ENCODE results near the gene RBM45.
"Not testable (repeated sequence)": the region's sequence is repeated elsewhere in the genome, so short reads cannot be mapped to it uniquely, and the experiment has no call there.

The RBM45 gene, protein sequence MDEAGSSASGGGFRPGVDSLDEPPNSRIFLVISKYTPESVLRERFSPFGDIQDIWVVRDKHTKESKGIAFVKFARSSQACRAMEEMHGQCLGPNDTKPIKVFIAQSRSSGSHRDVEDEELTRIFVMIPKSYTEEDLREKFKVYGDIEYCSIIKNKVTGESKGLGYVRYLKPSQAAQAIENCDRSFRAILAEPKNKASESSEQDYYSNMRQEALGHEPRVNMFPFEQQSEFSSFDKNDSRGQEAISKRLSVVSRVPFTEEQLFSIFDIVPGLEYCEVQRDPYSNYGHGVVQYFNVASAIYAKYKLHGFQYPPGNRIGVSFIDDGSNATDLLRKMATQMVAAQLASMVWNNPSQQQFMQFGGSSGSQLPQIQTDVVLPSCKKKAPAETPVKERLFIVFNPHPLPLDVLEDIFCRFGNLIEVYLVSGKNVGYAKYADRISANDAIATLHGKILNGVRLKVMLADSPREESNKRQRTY
- 6.2 to 22.8 (median 12.2) reads per million in 17 experiments for total RNA-seq

DNA sequence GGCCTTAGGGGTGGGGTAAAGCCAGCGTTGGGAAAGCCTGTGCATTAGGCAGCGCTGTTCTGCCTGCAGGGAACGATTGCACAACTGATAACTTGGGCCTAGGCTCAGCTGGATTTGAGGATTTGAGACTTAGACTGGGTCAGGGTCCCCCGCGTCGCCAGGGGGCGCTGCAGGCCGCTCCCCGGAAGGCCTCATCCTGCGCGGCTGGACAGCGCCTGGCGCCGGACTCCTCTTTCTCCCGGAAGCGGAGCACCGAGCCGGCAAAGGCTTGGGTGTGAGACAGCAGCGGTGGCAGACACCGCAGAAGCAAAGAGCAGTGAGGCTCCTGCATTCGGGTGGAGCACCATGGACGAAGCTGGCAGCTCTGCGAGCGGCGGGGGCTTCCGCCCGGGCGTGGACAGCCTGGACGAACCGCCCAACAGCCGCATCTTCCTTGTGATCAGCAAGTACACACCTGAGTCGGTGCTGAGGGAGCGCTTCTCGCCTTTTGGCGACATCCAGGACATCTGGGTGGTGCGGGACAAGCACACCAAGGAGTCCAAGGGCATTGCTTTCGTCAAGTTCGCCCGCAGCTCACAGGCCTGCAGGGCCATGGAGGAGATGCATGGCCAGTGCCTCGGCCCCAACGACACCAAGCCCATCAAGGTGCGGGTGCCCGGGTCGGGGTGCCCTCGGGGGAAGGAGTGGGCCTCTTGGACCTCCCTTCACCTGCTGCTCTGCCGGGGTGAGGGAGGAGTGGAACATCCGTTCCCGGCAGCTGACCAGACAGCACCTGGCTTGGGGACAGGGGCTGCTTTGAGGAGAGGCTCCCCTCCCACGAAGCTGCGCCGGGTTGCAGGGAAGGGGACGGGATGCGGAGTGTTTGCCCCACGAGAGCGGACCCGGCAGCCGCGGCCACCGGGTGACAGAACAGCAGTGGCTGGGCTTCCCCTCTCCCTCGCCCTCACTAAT lies at the start of gene RBM45:
Gene RBM45, plus strand, starts transcription at position 236 of the 951 bp plus-strand sequence. Its CDS starts 110 bp downstream, at position 346.
- peak; percentile 95 to 98 (median 96) for DNase-seq

DNA sequence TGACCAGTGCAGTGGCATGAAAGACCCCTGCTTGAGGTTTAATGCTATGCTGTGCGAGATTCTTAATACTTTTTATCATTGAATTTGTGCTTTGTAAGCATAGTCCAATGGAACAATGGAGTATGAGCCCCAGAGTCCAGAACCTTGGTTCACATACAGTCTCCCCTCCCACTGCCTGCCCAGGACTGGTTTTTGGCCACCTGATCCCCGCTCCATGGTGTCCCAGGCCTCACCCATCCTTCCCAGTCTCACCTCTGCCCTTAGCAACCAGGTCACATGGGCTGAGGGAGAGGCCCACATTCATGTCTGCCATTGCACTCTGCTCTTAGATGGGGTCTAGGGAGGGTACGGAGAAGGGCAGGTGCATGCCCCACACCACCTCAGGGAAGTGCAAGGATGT lies 45.9 kb upstream of the RBM45 start:
- no peak for DNase-seq

DNA sequence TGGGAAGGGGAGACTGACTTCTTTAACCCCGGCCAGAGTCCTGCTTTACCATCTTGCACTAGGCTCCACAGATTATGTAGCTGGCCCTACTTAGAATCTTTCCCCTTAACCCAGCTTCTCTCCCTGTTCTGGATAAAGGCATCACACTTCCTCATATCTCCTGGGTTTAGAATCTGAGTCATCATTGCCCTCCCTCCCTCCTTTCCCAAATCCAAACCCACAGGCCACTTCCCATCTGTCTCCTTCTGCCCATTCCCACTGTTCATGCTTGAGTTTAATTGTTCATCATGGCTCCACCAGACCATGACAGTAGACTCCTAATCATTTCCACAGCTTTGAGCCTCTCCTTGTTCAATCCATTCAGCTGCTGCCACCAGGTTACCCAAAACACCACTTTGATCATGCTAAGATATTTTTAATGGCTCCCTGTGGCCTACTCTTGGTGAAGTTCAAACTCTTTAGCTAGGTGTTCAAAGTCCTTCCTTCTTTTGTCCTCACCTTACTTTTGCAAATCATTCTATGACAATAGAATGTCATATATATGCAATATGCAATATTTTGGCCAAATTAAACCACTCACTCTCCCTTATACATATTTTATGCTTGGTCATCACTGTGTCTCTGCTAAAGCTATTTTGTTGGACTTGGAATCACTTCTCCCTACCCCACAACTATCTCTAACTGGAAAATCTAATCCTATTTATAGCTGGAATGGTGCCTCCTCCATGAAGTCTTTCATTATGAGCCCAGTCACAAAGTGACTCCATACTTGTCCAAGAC lies 45.2 kb upstream of the RBM45 start:
- no peak for DNase-seq

DNA sequence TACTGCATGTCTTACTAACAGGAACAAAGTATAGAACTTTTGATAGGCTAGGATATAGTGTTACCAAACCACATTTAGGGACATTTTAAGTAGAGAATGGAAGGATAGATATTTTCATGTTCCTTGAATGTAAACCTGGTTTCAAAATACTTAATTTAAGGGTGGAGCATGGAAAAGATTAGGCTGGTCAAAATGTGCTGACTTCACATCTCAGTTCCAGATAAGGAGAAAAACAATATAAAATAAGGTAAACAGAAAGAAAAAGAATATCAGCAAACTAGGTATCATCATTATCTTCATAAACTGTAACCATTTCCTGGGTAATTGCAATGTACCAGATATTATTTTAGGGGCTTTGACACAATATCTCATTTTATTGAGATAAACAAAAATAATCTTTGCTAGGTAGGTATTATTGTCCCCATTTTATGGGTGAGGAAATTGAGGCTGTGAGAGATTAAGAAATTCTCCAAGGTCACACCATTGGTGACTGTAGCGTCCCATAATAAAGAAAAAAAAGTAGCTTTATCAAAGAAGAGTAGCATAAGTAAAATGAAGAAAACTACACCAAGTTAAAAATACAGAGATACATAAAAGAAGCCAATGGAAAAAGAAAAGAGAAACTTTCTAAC lies 43.3 kb upstream of the RBM45 start:
- no peak for DNase-seq

DNA sequence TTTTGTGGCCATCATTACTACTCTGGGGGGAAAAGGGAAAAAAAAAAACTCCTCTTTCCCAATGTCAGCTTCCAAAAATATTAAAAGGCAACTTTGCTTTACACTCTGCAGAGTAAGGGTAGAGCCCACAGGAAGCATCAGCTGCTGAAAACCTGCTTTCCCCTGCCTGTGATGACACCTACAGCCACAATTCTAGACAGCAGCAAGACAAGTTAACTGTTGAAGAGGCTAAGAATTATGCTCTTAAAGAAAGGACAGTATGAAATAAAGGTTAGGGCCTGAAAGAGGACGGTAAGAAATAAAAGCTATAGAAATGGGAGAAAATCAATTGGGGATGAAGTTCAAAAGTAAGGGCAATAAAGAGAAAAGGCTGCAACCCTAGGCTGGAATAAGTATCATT lies 42.7 kb upstream of the RBM45 start:
- no peak for DNase-seq

DNA sequence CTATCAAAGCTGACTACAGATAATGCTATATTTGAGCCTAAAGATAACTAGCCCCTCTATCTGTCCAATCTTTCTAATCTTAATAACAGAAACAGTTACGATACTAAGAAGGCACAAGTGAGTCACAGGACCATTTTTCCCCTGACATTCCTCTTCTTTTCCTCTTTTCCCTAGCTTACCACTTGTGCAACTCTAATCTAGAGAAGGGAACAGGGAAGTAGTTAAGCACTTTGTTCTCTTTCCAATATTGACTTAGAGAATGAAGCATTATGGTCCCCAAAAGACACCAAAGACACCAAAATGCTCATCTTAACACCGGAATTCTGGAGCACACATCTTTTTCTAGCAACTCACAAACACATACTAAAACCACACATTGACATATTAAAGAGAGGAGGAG lies 41.4 kb upstream of the RBM45 start:
- DNase-seq = no peak

DNA sequence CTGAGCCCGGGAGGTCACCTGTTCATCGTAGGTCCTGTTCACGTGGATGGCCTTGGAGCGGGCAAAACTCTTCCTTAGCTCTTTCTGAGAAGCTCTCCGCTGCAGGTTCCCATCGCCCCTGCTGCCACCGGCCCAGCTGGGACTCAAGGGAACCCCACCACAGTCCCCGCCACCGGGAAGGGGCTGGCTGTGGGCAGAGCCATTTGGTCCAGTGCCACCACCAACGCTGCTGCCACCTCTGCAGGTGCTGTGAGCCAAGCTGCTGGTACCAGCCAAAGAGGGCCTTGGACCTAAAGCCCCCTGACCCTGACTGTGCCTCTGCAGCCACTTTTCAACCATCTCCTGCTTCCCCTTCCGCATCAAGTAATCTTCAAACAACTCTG lies 40.2 kb upstream of the RBM45 start:
- DNase-seq = no peak

DNA sequence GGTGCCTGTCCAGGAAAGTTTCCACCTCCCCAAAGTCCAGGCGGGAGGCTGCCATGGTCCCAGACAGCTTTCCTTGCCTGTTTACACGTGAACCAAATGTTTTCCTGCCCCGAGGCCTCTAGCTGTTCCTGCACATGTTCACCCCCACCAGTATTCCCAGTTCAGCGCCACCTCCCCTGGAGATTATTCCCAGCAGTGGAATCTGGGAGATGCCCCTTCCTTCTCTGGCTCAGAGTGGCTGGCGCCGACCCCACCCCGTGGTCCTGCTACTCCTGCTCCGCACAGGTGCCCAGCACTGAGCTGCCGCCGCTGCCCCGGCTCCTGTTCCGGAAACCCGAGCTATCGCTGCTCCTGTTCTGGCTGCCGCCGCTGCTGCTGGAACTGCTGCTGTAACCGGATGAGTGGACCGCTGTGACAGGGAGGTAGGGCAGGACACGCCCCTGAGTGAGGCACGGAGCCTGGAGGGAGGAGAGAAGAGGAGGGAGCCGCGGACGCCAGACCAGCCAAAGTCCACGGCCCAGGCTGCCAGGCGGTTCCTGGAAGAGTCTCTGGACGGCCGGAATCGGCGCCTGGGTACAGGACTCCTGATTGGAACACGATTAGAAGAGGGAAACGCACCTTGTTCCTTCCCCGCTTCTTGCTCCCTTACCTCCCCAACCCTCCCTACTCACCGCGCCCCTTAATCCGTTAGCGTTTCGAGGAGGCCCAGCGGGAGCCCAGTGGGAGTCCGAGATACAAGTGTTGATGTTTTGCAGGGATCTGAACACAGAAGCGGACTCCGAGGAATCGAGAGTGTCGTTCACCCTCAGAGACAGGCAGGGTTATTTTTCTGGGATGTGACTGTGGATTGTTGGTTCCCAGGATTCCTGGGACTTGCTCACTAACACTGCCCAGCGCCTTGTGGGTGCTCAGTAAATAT lies 39.6 kb upstream of the RBM45 start, which contains the start of gene PDE11A:
Gene PDE11A, minus strand, starts transcription at position 395 of the 919 bp plus-strand sequence. Its CDS starts 340 bp downstream, at position 55.
- peak; percentile 27 to 62 (median 48) for DNase-seq

DNA sequence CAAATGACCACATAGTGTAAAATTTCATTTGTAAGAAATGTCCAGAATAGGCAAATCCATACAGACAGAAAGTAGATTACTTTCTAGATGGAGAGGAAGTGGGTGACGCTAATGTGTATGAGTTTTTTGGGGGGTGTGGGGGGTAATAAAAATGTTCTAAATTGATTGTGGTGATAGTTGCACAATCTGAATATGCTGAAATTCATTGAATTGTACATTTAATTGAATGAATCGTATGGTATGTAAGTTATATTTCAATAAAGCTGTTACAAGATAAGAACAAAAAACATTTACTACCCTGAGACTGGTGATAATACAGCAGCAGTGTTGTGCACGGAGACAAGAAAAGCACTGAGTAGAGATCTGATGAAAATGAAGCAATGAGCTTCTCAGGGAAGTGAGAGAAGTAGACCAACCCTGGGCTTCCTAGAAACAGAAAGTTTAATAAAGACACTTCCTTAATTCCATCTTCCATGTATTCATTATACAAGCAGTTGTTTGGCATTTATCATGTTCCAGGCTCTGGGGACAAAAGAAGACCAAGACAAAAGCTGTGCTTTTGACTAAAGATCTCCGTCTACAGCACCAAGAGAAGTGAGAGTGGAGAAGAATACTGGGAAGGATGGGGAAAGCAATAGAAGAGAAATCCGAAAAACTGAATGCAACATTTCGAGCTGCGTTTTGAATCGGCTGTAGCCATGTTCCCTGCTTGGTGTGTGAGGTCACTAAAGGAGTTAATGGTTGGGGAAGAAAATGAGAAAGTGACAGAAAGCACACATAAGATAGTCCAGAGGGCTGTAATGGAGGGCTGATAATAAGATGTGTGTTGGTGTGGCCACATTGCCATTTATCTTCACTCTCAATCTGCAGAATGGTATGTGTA lies 37.9 kb upstream of the RBM45 start:
- DNase-seq = peak in 2 of 4 experiments; percentile 3 to 29

DNA sequence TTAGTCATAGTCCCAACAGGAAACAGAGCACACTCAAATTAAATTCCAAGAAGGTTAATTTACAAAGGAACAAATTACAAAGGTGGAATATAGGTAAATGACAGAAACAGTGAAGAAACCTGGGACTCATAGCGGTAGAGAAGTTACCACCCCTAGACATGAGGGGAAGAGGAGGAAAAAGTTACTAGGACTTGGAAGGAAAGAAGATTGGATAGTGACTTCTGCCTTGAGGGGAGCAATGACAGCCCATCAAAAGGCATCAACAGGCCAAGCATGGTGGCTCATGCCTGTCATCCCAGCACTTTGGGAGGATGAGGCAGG lies 37.3 kb upstream of the RBM45 start:
- no peak for DNase-seq

DNA sequence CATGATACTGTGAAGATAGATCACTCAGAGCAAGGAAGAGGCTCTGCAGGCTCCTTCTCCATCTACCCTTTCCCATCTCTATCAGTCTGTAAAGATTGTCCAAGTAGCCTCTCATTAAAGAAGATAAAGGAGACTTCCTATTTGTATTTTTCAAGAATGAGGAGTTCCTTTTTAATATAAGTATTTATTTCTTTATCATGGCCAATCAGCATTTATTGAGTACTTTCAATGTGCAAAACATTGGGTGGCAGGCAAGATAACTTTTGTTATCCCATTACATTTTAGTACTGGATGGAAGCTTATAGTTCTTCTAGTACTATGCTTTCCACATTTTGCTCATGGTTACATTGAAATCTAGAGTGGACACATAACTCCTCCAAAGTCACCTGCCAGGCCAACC lies 36.1 kb upstream of the RBM45 start:
- DNase-seq = no peak

DNA sequence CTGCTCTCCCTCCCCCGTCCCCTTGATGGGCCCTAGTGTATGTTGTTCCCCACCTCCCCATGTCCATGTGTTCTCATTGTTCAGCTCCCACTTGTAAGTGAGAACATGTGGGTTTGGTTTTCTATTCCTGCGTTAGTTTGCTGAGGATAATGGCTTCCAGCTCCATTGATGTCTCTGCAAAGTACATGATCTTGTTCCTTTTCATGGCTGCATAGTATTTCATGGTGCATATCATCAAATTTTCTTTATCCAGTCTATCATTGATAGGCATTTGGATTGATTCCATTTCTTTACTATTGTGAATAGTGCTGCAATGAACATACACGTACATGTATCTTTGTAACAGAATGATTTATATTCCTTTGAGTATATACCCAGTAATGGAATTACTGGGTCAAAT lies 33.0 kb upstream of the RBM45 start:
- not testable (repeated sequence) for DNase-seq

DNA sequence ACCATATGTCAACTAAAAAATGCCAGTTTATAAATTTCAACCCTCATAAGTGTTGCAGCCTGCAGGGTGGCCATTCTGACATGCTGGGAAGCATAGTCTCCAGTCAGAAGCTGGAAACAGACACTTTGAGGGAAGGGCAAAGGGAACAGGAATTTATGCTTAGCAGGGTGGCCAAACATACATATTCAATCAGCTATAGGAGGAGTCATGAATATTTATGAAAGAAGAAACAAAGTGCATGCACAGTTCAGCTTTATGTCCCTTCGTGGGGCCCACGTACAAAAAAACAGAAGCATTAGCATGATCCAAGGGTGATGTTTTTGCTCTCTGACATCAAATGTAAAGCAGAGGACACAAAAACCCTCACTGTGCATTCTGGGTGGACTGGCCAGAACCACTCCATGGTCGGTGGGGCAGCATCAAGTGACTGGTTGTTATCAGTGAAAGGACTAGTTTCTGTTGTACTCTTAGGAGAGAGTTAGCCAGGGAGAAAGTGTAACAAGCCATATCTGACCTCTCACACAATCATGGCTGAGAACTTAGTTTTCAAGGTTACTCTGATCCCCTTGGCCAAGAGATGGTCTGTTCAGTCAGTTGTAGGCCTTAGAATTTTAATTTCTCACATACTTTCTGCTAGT lies 29.7 kb upstream of the RBM45 start:
- no peak for DNase-seq

DNA sequence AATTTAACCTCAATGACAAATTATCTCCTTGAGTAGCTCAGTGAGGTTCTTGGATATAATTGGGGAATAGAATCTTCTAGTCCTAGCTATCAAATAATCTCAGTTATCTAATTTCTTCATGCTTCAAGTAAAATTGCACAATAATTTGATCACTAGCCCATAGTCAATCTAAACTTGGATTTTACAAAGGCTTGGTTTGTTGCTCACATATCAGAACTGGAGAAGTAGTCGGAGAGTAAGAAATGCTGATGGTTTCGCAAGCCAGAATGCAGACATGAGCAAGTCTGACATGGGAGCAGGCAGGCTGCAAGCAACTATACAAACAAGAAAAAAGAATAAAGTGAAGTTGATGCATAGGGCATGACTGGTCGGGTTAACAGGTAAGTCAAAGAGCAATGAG lies 28.0 kb upstream of the RBM45 start:
- peak in 1 of 4 experiments; percentile 7 for DNase-seq

DNA sequence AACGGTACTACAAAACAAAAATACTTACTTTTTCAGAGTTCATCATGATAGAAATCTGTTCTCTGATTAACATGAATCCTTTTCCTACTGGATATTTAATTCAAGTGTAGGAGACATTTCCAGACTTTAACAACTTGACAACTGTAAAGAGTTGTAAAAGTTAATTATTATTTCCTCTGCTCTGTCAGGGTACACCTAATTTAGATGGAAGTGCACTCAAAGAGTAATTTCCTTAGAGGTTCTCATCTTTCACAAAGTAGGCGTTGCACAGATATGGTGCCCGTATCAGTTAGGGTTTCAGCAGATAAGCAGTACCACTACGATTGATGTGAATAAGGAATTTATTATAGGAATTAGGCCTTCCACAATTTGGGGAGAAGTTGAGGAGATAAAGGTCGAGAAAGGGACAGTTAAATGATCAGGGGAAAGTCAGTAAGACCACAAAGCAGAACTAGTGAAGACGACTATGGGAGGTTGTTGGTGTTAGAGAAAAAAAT lies 23.4 kb upstream of the RBM45 start:
- no peak for DNase-seq

DNA sequence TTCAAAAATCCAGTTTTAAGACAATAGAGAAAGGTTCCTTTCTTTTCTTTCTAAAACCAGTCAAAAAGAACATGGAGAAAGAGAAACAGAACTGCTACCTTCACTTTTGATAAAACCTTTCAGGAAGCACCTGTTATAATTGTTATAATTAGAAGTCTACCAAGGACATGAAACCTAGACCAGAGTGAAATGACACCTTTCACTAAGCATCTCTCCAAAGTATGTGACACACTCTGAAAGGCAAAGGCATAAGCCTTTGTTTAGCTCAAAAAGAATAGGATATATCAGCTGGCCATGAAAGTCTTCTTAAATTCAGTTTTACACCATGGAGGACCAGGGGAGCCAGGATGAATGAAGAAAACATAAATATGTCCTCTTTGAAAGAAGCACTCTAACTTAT lies 18.8 kb upstream of the RBM45 start:
- DNase-seq = no peak

DNA sequence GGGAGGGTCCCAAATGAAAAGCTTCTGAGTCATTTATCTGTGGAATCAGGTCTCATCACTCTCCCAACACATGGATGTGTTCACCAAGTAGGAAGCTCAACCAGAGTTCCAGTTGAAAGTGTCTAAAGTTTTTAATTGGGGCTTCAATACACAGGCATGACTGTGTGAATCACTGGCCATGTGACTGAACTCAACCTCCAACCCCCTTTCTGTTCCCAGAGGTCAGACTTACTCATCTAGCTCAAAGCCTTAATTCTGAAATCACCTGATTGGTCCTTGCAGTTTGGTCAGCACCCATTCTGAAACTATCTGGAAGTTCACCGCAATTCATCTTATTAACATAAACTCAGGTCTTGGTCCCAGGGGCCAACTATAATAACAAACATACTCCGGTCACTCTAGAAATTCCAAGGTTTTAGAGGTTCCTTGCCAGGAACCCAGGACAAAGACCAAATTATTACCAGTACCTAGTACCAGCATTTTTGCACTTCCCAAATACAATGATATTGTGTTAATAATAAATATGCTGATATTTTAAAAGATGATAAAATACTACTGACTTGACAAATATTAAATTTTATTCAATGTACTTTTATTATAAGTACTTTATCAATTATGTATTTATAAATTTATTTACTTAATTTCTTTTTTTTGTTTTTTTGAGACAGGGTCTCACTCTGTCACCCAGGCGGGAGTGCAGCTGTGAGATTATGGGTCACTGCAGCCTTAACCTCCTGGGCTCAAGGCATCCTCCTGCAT lies 10.7 kb upstream of the RBM45 start:
- DNase-seq = peak in 3 of 4 experiments; percentile 9 to 30 (median 29)

DNA sequence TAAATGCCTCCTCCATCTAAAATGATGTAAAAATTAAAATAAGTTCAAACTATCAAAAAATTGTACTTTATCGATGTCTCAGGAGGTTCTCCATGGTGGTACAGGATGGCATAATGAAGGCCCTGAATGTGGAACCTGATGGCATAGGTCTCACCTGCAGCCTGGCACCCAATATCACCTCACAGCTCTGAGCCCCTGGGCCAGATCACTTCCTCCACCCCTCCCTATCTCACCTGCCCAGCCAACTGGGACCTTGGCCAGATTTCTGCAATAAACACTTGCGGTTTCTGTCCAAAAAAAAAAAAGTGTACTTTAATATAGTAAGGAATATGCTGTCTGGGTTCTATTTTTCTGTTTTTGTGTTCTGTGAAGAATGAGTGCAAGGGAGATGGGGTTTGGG lies 6.7 kb upstream of the RBM45 start:
- no peak for DNase-seq

All from suppressor macrophage (primary cell).